Measurements from ENCODE around the gene NOS1AP.

DNA sequence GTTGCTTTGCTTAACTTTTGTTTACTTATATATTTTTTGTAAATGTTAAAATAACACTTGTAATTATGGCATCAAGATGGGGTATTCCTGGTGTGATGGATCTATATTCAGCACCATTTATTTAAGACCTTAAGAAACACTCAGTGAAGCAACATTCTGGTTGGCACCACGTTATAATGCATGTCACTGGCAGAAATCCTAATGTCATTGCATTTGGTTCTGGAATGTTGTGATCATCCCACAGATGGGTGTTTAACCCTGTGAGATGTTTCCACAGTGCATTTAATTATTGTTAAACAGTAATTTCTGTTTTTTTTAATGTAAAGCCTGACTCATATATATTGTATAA lies 116.5 kb downstream of the NOS1AP start:
- TF ChIP-seq CTCF (IDR thresholded peaks at IDR 0.05), result no peak
- TF ChIP-seq POLR2A (IDR thresholded peaks at IDR 0.05), result no peak
